ENCODE results near the gene LRRC4C. TPM values are rescaled to one million over a fixed set of nuclear protein-coding genes. Genes with fewer than 3 reads are reported as not detected.

The LRRC4C gene
- total RNA-seq, 1 donor from 2014 or later, result 0.28 TPM

DNA sequence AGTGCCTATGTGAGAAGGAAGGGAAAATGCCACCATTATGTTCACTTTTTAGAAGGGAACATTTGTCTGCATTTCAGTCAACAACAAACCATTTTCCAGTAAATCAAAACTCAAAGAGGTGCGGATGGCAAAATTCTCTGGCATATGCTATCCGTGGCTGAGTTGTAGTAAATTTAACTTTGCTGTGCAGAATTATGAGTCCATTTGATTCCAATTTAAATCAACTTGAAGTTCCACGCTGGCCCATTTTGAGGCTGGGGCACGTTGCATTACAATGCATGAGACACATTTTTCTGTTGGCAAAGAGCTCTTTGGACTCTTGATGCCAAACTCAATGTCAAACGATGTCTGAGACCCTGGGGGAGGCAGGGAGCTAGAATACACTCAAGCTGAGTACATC, 211.8 kb downstream of the LRRC4C start:
- ATAC-seq, result no peak

DNA sequence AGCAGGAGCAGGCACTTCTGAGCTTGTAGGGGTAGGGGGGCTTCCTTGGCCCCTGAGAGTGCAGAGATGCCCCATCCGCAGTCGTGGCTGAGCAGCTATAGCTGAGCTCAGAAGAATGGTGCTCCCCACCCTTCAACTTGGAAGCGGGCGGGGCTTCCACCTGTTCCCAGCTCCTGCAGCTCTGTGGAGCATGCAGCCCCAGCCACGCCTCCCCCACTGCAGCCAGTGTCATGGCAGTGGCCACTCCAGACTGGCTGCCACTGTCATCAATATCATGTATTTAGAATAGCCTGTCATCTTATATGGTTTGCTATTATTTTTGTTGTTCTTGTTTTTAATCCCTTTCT, 213.1 kb downstream of the LRRC4C start:
- no peak for ATAC-seq

DNA sequence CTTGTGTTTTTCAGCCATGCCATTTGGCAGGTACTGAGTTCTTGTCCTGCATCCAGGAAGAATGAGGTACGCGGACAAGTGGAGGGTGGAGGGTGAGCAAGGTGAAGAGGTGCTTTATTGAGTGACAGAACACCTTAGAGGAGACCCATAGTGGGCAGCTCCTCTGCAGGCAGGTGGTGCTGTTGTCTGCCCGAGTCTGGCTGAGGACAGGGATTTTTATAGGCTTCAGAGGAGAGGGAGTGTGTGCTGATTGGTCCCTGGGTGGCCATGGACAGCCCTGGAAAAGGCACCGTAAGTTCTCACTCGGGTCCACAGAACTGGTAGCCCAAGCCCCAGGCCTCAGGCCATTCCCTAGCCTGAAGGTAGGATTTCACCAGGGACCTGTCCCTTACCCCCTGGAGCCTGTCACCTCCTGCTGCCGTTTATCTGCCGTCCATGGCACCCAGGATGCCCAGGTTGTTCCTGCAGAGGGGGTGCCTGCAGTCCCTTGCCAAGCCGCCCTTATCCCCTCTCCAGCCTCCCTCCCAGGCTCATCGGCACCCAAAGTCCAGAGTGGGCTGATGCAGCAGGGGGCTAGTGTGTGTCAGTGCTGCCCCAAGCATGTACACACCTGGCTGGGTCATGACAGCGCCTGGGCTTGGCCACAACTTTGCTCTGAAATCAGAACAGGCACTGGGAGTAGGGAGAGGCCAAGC, 213.6 kb downstream of the LRRC4C start:
- ATAC-seq, result no peak

DNA sequence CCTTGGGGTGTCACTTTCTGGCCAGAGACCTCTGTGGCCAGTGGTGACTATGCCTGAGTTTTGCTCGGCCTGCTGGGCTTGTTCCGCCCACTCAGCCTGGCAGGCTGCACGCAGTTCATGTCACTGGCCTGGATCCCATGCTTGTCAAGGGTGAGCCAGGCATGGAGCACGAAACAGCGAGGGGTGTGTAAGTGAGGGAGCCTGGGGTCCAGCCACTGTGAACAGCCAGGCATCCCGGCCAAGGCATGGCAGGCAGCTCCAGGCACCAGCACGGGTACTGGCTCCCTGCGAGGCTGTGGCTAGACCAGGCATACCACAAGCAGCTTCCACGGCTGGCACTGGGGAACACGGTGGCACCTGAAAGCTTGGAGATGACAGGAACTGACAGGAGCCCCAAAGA, 214.3 kb downstream of the LRRC4C start:
- no peak for ATAC-seq

DNA sequence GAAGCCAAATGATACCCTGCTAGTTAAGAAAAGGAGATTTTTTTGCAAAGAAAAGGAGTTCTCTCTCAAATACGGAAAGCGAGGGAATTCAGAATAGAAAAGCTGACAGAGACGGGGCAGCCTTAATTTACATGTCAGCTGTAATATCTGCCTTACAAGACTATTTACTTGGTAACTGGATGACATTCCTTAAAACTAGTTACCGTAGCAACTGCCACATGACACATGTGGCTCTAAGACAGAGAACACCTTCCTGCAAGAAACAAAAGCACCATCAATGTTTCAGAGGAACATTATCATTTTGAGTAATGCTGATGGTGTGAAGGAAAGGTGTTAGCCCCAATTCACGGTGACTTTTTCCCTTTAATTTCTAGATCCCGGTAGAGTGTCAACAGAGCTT, 222.1 kb downstream of the LRRC4C start:
- no peak for ATAC-seq

DNA sequence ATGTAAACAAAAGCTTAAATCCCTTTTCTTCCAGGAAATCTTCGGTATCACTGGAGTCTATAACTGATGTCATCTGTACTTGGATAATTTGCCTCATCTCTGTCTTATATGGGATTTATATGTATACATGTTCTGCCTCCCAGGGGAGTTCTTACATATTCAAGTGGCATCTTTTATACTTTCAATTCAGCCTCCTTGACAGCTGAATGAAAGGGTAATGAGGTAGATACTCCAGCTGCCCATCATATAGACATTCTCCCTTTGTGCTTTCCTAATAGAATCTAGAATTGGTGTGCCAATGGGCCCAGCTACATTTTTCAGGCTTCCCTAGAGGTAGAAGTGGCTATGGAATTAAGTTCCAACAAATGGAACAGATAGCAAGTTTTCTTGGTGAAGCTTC, 223.8 kb downstream of the LRRC4C start:
- no peak for ATAC-seq

DNA sequence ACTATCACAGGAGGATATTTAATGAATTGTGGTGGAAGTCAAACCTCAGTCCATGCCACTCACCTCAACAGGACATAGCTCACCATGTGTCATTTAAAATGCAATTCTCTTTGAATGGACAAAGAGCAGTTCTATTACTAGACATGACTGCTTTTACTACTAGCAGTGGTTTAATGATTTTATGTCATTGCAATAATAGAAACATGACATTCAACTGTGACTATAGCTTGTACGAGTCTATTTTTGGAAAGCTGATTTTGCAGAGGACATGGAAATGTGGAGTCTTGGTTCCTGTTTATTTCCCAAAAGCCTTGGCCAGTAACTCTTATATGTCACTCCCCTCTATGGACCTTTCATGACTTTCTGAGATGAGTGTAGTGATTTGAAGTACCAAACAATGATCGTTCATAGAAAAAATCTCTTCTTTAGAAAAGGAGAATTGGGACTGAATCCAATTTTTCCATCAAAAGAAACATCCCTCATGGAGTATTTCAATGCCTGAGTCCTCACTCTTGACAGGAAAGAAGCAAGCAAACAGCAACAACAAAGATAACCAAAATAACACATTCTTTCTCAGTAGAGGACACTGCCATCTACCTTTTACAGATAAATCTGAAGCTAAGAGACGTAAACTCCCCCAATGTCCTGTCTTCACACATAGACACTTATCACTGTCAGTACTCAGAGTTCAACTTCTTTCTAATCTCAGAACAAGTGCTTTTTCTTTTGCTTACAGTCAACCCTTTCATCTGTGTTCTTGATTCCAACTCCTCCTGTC, 233.4 kb downstream of the LRRC4C start:
- ATAC-seq, result no peak

DNA sequence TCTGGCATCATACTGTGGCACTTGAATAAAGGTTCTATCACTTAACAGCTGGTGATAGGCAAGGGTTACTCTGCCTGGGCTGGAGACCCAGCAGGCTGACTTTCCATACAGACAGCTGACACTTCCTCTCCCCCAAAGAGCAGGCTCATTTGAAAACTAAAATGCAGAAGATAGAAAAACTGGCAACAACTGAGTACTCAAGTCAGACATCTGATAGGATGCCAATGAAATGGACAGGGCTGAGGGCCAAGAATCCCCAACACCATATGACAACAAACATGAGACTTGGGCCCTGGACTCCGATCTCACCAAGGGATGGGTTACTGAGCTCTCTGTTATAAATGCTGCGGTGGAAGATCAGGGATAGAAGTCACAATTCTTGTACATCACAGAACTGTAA, 237.2 kb downstream of the LRRC4C start:
- no peak for ATAC-seq

DNA sequence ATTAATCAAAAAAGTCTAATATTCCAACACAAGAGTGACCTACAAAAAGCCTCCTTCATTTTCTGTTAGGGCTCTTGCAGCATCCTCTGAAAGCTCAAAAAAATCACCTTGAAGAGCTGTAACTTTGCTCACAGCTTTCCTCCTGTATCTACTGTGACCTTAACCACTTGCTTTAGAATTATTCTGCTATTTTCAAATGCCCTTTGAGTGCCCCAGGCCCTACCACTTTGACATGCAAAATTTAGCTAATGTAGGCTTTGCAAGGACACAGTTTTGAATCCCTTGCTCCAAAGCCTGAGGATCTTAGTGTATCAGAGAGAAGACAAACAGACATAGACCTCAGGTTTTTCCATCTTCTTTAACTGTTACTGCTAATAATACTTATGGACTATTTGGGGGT, 253.1 kb downstream of the LRRC4C start:
- ATAC-seq, result no peak

DNA sequence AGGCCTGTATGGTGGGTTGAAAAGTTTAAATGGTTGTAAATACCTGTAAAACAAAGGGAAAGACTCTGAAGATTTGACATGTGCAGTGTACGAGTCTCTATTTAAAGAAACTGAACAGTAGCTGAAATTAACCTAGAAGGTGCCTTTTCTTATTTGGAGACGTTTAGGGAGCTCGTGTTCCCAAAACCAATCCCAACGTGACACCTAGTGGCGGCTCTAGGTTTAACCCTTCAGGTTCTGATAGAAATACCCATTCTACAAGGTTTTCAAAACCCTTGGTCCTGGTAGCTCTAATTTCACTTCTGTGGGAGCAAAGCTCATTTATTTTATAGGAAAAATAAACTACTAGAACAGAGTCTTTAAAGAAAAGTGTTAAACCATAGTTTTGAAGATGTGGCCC, 258.3 kb downstream of the LRRC4C start:
- no peak for ATAC-seq

DNA sequence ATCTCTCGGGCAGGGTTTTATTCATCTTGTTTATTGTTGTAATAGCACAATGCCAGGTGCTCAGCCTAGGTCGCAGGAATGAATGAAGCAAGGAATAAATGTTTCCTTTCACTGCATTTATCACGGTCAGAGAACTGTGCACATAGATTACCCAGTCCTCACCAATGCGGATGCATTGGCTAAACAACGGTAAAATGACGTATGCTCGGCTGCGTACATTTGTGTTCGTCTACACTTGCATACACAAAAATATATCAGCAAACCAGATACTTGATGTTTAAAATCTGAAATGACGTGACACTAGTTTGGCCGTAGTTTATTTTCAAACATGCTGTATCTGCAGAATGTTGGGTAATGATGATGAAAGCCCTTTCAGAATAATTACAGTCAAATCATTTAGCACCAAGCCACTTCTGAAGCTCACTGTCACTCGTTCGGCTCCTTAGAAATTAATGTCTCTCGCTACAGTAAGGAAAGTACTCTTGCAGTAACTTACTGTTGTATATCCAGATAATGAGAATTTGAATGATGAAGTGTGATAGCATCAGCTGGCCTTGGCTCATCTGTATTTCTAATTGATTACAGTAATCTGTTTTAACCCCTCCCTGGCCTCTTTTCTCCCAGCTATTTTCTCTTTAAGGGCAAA, 268.9 kb downstream of the LRRC4C start:
- ATAC-seq, result no peak

DNA sequence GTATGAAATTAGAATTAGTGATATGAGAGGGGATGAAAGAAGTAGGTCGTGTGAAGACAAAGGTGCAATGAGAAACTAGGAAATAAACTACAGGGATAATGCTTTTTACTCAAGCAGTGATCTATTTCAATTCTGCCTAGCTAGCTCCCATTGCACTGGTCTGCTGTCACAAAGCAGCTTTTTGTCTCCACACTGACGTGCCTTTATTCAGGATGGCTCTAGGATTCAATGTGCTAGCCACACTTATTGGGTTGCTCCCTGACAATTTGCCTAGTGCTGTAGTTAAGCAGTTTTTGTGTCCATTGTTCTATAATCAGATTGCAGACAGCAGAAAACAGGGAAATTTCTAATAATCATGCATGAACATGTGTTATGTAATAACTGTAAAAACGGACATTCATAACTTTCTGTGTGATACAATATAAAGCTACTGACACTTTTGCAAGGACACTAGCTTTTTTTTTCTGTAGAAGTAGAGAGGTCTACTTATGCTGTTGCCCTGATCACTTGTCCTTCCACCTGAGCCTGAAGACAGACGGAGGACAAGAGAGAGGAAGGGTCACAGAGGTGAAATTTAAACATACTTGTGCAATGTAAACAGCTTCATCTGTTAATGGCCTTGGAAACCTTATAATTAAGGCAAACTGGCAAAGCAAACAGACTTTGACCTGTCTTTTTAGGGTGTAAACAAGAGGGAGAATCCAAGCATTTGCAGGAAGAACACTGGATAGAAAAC, 269.6 kb downstream of the LRRC4C start:
- ATAC-seq, result no peak

DNA sequence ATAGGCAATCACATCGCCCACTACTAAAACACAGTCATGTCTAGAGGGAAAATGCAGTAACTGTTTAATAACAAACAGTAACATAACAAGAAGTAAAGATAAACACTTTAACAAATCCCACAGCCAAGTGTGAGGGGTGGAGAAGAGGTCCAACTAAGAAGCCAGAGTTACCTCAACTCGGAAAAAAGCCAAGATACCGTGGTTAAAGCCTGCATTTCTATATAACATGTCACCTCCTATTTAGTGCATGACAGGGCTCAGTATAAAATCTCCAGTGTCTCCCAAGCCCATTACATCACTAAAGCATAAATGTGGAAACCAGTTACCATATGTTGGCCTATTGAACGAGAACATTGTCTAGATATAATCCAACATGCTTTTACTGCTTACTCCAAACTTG, 281.7 kb downstream of the LRRC4C start:
- ATAC-seq, result no peak

DNA sequence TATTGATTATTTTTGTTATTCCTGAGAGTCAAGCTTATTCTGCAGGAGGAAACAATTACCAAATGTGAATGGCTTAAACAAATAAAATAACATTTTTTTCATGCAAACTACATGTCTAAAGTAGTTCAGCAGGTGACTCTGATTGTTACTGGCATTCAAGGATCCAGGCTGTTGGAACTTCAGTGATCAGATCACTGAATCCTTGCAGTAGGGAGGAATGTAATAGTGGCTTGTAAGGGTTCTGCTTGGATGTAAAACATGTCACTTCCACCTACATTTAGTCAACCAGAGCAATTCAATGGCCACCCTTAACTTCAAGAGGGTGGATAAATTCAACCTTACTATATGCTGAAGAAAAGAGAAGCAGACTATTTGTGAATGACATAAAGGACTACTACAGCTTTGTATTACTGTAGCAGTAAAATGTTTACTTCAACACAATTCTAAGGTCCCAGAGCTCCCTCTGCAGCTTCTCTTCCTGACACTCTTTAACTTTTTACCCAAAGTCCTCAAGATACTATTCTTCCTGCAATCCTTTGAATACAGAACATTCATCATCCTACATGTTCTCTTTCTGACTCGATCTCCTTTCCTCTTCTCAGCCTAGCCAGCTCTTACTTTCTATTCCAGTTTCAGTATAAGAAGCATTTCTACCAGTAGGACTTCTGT, 284.0 kb downstream of the LRRC4C start:
- no peak for ATAC-seq

DNA sequence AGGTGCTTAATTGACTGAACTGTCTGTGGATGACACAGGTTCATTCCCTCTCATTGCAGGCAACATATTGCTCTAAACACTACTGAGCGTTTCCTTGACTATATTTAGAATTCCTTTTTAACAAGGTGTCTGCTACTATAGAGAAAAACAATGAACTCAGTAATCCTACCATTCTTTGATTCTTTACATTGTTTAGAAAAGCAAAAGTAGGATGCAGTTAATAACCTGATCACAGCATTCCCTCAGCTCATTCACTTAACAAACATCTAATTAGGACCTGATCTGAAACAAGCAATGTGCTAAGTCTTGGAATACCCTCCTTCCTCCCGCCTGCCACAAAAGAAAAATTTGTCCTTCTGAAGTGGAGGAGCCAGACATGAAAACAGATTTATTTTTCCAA, 313.1 kb downstream of the LRRC4C start:
- ATAC-seq, result no peak

DNA sequence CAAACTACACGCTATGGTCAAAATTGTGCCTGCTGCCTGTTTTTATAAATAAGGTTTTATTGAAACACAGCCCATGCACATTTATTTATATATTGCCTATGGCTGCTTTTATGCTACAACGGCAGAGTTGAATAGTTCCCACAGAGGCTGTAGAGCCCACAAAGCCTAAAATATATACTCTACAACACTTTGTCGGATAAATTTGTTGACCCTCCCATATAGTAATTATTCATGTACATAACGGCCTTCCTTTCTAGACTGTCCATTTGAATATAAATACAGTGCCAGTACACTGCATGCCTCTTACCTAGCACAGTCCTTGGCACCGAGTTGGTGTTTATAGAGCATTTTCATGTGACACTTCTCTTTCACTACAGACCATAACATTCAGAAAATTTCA, 314.0 kb downstream of the LRRC4C start:
- ATAC-seq, result no peak

DNA sequence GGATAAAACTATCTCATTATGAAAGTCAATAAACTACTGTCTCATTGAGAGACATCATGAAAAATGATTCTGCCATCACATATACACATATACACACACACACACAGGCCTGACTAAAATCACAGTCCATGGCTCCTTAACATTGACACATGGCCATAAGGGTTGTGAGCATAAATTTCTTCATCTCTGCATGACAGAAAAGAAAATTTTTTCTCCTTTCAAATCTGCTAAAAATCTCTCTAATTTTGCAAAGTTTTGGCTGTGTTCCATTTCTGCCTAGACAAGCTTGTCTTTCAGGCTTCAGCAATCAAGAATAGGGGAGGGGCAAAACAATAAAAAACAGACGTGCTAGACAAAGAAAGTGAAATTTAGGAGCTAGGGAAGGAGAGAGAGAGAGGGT, 324.5 kb downstream of the LRRC4C start:
- no peak for ATAC-seq

DNA sequence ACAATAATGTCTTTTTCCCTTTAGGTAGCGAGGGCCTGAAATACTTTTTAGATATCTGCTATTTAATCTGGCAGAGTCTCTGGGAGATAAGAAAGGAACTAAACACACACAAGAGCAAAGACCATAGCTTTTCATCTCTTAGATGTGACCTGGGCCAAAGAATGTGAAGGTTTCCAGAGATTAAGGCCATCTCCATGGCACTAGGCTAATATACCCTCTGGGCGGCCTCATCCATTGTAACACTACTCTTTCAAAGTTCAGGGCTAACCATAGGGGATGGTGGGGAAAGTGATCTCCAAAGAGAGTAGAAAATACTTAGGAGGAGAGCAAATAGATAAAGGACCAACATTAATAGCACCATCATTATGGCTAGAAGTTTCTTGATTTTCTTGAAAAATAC, 326.4 kb downstream of the LRRC4C start:
- ATAC-seq, result no peak

DNA sequence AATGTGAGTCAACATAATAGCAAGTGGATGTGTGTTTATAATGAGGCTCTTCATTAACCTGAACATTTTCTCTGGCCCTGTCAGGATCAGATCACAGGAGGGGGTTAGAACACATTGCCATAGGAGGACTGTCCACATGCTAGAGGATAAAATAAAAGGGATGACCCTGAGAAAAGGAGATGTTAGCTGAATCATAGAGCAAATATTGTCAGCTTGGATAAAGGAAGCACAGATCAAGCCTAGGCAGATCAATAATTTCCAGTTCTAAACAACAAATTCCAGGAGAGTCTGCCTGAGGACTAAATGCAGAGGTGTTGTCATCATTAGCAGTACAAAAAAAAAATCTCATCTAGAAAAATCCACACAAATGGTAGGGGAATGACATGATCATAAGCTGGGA, 337.9 kb downstream of the LRRC4C start:
- ATAC-seq, result no peak

DNA sequence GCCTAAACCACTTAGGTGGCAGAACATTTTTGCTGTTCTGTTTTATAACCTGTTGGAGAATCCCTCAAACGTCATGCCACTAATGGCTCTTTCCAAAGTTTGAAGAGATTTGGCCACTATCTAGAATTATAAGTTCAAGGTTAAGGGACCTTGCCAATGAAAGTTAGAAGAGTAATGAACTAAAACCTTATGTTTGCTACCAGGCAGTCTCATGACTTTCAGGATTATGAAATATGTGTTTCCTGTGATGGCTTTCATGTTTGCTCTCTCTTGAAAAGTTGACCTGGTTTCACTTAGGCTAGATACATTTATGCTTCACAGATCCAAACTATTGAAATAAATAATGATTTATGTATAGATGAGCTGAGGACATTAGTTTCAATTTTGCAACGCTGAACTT, 340.0 kb downstream of the LRRC4C start:
- ATAC-seq, result no peak

DNA sequence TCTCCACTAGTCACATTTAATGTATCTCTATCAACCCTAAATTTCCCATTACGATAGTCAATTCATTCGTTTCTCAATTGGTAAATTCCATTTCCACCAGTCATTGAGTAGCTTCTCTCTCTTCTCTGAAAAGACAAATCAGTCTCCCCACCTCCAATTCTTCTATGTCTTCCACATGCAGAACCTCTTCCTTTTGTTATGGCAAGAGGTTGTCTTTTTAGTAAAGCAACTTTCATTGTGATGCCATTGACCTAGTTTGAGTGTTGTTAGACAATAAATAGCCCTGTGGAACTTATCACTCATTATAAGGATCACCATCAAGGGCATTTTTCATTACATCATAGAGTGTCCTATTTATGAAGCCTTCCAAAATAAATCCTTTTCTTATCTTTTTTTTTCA, 340.9 kb downstream of the LRRC4C start:
- no peak for ATAC-seq

DNA sequence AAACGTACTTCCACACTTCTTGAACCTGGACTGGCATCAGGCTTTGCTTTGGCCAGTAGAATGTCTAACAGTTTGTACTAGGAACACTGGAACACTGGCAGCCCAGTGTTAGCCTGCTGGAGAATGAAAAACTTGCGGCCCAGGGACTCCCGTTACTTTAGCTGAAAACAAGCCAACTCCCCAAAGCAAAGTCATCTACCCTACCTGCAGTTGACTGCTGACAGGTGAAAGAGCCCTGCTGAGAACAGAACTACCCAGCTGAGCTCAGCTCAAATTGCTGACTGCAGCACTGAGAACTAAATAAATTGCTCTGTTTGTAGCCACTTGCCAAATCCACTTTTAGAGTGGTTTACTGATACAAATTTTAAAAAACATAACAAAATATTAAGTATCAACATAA, 342.5 kb downstream of the LRRC4C start:
- no peak for ATAC-seq

DNA sequence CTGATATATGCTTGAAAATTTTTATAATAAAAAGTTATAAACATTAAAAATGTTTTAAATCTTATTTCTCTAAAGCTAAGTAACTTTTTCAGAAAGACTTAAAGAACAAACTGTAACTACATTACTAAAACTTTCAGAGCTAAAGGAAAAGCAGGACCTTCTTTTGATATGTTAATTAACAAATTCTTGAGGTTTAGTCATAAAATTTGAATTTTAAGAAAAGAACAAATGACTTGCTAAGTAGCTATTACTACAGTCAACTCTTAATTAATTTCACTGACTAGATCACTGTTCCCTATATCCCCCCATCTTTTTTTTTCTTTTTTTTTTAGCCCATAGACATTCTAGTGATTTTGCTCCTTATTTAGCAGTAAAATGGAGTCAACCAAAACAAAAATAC, 344.4 kb downstream of the LRRC4C start:
- no peak for ATAC-seq

Data from esophagus mucosa (tissue), 1 donor.